Naive thymus-derived CD8-positive, alpha-beta T cell (primary cell): Measurements from ENCODE around the gene RNF213. TPM values are rescaled to one million over a fixed set of nuclear protein-coding genes. Genes with fewer than 3 reads are reported as not detected.

Experiments
- ATAC-seq, 2 donors: fragments of 150-1000 bp; cut with Tn5 transposase in 1 of 2; sonication (Bioruptor Pico), chemical (Tn5 transposase) in 1 of 2; 1 replicate in 1 of 2; 2 replicates in 1 of 2; pipeline ENCODE4 v1.10.0; 2021; ENCODE audit warnings: mild to moderate bottlenecking in 2 of 2, moderate library complexity in 2 of 2
- POLR2A ChIA-PET: fragments of 350-600 bp; sonication (Branson Sonifier 250); formaldehyde crosslinking; loops from one replicate; lab custom pipeline; 2021; ENCODE audit warnings: antibody characterized with exemption; lab: Charles Lee
- DNase-seq, 10 donors: peaks; one replicate each; pipeline versions ENCODE4 v3.0.0 to v3.0.0-alpha.2; 2020 to 2022
- H3K27ac Mint-ChIP-seq, 10 donors: one replicate each; pipeline ENCODE4 v1.8.0; 2020 to 2022; ENCODE audit warnings: mild to moderate bottlenecking in 10 of 10, mixed read lengths in 10 of 10, moderate library complexity in 4 of 10, inconsistent platforms in 1 of 10
- H3K27me3 Mint-ChIP-seq, 5 donors: one replicate each; pipeline ENCODE4 v1.8.0; 2021 to 2022; ENCODE audit warnings: mixed read lengths in 5 of 5
- H3K36me3 Mint-ChIP-seq, 3 donors: one replicate each; pipeline ENCODE4 v1.8.0; 2020 to 2022; ENCODE audit warnings: mixed read lengths in 3 of 3, mild to moderate bottlenecking in 2 of 3, inconsistent platforms in 1 of 3
- H3K4me1 Mint-ChIP-seq, 4 donors: one replicate each; pipeline ENCODE4 v1.8.0; 2021 to 2022; ENCODE audit warnings: mixed read lengths in 4 of 4
- H3K4me3 Mint-ChIP-seq, 10 donors: one replicate each; pipeline ENCODE4 v1.8.0; 2020 to 2022; ENCODE audit warnings: mild to moderate bottlenecking in 10 of 10, mixed read lengths in 10 of 10, moderate library complexity in 6 of 10, inconsistent platforms in 1 of 10
- H3K9me3 Mint-ChIP-seq, 9 donors: one replicate each; pipeline ENCODE4 v1.8.0; 2020 to 2022; ENCODE audit warnings: mixed read lengths in 9 of 9, mild to moderate bottlenecking in 3 of 9, inconsistent platforms in 1 of 9, moderate library complexity in 1 of 9
- polyA plus RNA-seq, 3 donors: library from polyadenylated mRNA; unstranded; fragments of 300-500 nt; fragmentation: Illumina TruSeq; gene quantifications; one replicate each; pipeline ENCODE4 v1.2.3, GENCODE V29; 2021
- total RNA-seq, 8 experiments: library from RNA in 2 of 8; stranded (reverse) in 2 of 8; gene quantifications; one replicate each; pipeline ENCODE4 v1.2.3 and lab custom pipeline; 2021 to 2026

The RNF213 gene
- total and polyA plus RNA-seq, 5 experiments from 2014 or later, result 27.1 to 328 (median 52.2) TPM

DNA sequence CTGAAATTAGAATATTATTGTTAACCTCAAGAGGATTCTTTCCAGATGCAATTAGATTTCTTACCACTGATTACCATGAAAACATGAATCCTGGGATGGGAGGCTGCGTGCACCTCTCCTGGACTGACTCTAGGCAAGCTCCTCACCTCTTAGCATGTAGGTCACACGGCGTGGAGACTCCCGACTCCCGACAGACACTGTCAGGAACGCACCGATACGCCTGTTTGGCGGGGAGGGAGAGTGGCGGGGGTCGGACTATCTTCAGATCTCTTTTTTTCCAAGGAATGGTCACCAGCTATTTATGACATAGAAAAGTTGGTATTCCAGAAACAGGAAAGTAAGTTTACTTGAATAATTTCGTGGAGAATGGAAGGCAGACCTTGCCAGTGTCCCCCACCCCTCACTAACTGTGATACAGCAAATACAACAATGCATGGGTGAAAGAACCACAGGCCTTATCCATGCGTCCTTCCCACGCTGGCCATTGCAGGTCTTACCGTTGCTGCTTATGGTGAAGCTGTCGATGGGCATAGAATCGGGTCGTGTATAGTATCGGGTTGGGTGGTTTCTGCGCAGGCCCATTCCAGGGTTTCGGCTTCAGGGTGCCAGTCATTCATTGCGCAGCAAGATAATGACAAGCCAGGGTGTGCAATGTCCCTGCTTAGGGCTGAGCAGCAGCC lies 91.7 kb downstream of the RNF213 start:
- no peak for ATAC-seq
- peaks cover 0 to 98% (median 36%) of the 10 kb centered on the region in 3 donors for H3K36me3 Mint-ChIP-seq
- H3K4me1 Mint-ChIP-seq, result peaks cover 0 to 13% (median 4%) of the 10 kb centered on the region in 4 donors
- peak overlapping the region in 4 of 10 donors; percentile 13 to 62 (median 34) for H3K27ac Mint-ChIP-seq
- no peak for DNase-seq
- no peak overlapping the region for H3K4me3 Mint-ChIP-seq
- H3K9me3 Mint-ChIP-seq, result no peaks in the 10 kb centered on the region
- POLR2A ChIA-PET, result no interaction called here
- no peaks in the 10 kb centered on the region for H3K27me3 Mint-ChIP-seq

DNA sequence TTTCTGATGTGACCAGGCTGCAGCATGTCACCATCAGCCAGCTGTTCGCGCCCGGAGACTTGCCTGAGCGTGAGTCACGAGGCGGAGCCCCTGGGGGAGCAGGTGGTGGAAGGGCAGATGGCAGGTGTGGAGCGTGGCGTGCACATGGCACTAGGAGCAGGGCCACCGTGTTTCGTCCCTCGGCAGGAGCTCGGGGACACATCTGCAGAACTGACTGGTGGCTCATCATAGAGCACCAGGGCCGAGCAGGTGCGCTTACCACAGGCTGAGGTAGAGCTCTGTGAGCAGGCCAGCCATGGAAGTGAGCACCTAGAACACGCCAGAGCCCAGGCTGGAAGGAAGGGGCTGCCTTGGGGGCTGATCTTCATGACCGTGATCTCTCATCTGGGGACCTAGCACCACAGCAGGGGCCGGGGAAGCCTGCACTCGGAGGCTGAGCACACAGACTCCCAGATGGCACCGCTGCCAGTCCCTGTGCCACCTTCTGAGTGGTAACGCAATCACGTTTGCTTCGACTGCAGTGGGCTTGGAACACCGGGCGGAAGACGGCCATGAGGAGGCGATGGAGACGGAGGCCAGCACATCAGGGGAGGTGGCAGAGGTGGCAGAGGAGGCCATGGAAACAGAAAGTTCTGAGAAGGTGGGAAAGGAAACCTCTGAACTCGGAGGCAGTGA lies 92.5 kb downstream of the RNF213 start:
- DNase-seq, result no peak
- POLR2A ChIA-PET, result no interaction called here
- Mint-ChIP-seq H3K9me3 (no peaks in the 10 kb centered on the region), H3K27ac (peak overlapping the region in 5 of 10 donors; percentile 24 to 90 (median 72)), H3K4me1 (peaks cover 0 to 9% (median 3%) of the 10 kb centered on the region in 4 donors), H3K36me3 (peaks cover 3 to 97% (median 34%) of the 10 kb centered on the region in 3 donors), H3K4me3 (no peak overlapping the region), H3K27me3 (no peaks in the 10 kb centered on the region)
- ATAC-seq, result no peak

DNA sequence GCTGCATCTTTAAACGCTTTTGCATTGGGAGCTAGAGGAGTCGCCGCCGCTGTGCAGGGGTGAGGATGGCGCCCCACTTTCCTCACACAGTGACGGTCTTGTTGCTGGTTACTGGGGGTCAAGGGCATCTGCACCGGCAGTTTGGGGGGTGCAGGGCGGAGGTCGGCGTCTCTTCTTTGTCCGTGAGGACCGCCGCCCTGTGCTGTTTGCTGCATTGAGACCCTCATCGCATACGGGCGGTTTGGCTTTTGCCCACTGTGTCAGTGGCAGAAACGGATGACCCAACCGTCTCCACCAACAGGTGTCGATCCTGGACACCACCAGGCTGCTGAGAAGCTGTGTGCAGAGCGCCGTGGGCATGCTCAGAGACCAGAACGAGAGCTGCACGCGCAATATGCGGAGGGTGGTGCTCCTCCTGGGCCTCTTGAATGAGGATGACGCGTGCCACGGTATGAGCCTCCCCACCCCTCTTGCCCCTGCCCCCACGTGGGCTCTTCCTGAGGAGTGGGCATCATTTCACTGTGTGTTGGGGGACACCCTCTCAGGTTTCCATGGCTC lies 93.1 kb downstream of the RNF213 start:
- Mint-ChIP-seq H3K4me1 (peaks cover 0 to 5% (median 1%) of the 10 kb centered on the region in 4 donors), H3K36me3 (peaks cover 6 to 97% (median 31%) of the 10 kb centered on the region in 3 donors), H3K27ac (peak overlapping the region in 2 of 10 donors; percentile 84 to 90), H3K4me3 (no peak overlapping the region), H3K9me3 (no peaks in the 10 kb centered on the region), H3K27me3 (no peaks in the 10 kb centered on the region)
- DNase-seq, result no peak
- no peak for ATAC-seq
- POLR2A ChIA-PET, result no interaction called here

DNA sequence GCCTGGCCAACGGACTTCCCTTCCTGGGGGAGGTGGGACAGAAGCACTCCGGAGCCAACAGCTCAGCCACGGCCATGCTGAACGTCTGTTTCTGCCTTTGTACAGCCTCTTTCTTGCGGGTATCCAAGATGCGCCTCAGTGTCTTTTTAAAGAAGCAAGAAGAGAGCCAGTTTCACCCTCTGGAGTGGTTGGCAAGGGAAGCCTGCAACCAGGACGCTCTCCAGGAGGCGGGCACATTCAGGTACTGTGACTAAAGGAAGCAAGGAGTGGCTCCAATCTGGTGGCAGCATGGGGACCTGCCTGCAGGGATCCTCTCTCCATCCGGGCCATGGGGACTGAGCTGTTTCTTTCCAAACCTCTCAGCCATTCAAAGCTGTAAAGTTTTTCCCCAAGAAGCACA lies 93.7 kb downstream of the RNF213 start:
- ATAC-seq (no peak), DNase-seq (no peak)
- peak overlapping the region in 1 of 10 donors; percentile 69 for H3K27ac Mint-ChIP-seq
- H3K4me1 Mint-ChIP-seq, result peaks cover 0 to 4% (median 1%) of the 10 kb centered on the region in 4 donors
- no peaks in the 10 kb centered on the region for H3K9me3 Mint-ChIP-seq
- H3K27me3 Mint-ChIP-seq, result no peaks in the 10 kb centered on the region
- POLR2A ChIA-PET, result no interaction called here
- no peak overlapping the region for H3K4me3 Mint-ChIP-seq
- peaks cover 6 to 97% (median 26%) of the 10 kb centered on the region in 3 donors for H3K36me3 Mint-ChIP-seq

DNA sequence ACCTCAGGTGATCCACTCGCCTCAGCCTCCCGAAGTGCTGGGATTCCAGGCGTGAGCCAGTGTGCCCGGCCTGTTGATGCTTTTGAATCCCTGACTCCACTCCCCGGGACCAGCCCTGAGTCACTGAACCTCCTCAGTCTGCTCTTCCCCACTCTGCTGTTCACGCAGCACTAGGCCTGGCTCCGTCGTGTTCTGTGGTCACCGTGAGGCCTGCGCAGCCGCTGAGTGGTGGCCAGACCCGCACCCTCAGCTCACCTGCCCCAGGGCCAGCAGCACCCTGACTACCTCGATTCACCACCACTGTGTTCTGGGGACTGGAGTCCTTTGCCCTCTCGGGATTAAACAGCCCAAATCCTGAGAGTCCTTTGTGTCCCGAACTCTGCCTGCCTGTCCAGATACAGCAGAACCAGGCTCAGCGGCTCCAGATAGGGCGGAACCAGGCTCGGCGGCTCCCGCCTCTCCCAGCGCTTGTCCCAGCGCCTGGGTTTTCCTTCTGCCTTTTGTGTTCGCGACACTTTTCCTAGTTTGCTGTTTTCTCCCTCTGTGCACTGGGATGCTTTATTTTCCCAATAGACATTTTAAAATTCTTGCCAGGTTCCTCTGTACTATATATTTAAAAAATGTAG lies 95.7 kb downstream of the RNF213 start:
- Mint-ChIP-seq H3K27ac (peak overlapping the region in 3 of 10 donors; percentile 15 to 61 (median 27)), H3K36me3 (peaks cover 6 to 97% (median 41%) of the 10 kb centered on the region in 3 donors), H3K27me3 (no peaks in the 10 kb centered on the region), H3K9me3 (no peaks in the 10 kb centered on the region), H3K4me1 (peaks cover 0 to 2% (median 0%) of the 10 kb centered on the region in 4 donors), H3K4me3 (no peak overlapping the region)
- POLR2A ChIA-PET, result no interaction called here
- peak in 1 of 2 donors; percentile 28 for ATAC-seq
- DNase-seq, result no peak

DNA sequence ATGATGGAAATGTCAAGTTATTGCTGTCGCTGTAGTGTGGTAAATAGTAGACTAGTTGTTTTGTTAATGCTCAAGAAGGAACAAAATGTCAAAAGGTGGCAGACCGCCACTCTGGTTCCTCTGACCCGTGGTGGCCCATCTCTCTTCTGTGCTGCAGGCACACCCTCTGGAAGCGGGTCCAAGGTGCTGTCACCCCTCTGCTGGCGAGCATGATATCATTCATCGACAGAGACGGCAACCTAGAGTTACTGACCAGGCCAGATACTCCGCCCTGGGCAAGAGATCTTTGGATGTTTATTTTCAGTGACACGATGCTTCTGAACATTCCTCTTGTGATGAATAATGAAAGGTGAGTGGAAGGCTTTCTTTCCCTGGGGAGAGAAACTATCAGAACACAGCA lies 97.5 kb downstream of the RNF213 start:
- POLR2A ChIA-PET, result no interaction called here
- Mint-ChIP-seq H3K27me3 (no peaks in the 10 kb centered on the region), H3K27ac (peak overlapping the region in 1 of 10 donors; percentile 21), H3K4me1 (peaks cover 0 to 2% (median under 1%) of the 10 kb centered on the region in 4 donors), H3K4me3 (no peak overlapping the region), H3K9me3 (no peaks in the 10 kb centered on the region), H3K36me3 (peaks cover 12 to 95% (median 42%) of the 10 kb centered on the region in 3 donors)
- DNase-seq (no peak), ATAC-seq (no peak)

DNA sequence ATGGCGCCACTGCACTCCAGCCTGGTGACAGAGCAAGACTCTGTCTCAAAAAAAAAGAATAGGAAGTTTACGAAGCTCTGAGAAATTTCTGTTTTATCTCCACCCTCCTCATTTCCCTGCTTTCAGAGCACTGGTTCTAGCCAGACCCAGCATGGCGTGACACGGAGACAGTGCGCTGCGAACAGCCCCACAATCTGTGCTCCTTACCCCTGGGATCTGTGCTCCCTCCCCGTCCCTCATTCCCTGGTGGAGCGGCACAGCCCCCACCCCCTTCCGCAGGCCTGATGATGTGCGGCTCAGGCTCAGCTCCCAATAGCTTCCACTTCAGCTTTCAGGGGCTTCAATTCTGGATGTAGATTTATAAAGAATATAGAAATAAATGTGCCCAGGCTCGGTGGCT lies 98.2 kb downstream of the RNF213 start:
- no peaks in the 10 kb centered on the region for H3K27me3 Mint-ChIP-seq
- DNase-seq (no peak), ATAC-seq (no peak)
- POLR2A ChIA-PET, result no interaction called here
- H3K36me3 Mint-ChIP-seq, result peaks cover 12 to 95% (median 42%) of the 10 kb centered on the region in 3 donors
- peaks cover 0 to 2% (median under 1%) of the 10 kb centered on the region in 4 donors for H3K4me1 Mint-ChIP-seq
- H3K9me3 Mint-ChIP-seq, result no peaks in the 10 kb centered on the region
- H3K27ac Mint-ChIP-seq, result no peak overlapping the region
- H3K4me3 Mint-ChIP-seq, result no peak overlapping the region

DNA sequence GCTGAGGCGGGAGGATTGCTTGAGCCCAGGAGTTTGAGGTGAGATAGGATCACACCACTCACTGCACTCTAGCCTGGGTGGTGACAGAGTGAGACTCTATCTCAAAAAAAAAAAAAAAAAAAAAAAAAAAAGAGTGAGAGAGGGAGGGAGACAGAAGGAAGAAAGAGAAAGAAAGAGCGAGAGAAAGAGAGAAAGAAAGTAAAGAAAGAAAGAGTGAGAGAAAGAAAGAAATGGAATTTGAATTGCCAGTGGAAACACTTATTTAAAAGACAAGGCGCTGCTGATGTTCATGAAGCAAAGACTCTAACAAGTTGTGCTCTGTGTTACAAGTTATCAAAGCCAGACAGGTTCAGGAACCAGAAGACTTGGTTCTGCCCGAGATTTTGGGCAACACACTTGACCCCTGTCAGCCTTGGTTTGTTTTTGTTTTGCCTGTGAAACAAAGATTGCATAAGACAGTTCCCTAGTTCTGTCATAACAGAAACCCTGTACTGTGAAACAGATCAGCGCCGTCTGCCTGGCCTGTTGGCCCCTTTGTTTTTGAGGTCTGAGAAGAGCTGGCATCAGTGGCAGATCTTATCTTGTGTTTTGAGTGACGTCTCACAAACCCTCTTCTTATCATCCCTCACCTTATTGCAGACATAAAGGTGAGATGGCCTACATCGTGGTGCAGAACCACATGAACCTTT lies 98.9 kb downstream of the RNF213 start:
- ATAC-seq (no peak), DNase-seq (no peak)
- H3K4me1 Mint-ChIP-seq, result peaks cover 0 to 2% (median under 1%) of the 10 kb centered on the region in 4 donors
- no peaks in the 10 kb centered on the region for H3K9me3 Mint-ChIP-seq
- no peak overlapping the region for H3K4me3 Mint-ChIP-seq
- POLR2A ChIA-PET, result no interaction called here
- H3K27ac Mint-ChIP-seq, result peak overlapping the region in 4 of 10 donors; percentile 12 to 53 (median 48)
- peaks cover 12 to 95% (median 42%) of the 10 kb centered on the region in 3 donors for H3K36me3 Mint-ChIP-seq
- no peaks in the 10 kb centered on the region for H3K27me3 Mint-ChIP-seq

DNA sequence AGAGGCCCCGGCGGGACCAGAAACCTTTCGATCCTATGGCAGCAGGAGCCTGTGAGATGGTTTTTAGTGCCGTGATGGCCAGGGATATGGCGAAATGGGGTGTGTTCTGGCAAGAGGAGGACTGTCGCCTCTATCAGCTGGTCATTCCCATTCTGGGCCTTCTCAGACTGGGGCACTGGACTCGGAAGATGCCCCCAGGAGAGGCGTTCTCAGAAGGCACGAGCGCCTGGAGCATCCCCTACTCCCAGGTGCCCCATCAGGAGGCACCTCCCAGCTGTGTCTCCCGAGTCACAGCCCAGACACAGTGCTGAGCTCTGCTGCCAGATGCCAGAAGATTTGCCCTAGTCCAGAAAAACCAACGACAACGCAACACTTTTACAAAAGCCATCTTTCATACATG lies 99.7 kb downstream of the RNF213 start:
- Mint-ChIP-seq H3K9me3 (no peaks in the 10 kb centered on the region), H3K27me3 (no peaks in the 10 kb centered on the region), H3K4me3 (peak overlapping the region in 1 of 10 donors; percentile 34), H3K36me3 (peaks cover 12 to 97% (median 39%) of the 10 kb centered on the region in 3 donors), H3K4me1 (peaks cover 0 to 2% (median under 1%) of the 10 kb centered on the region in 4 donors), H3K27ac (peak overlapping the region in 2 of 10 donors; percentile 25 to 81)
- DNase-seq (no peak), ATAC-seq (no peak)
- POLR2A ChIA-PET, result interaction anchor here (1.1 kb wide), 1 partner anchor 16 kb away, joined by 3 read pairs; no protein-coding TSS in a partner anchor

DNA sequence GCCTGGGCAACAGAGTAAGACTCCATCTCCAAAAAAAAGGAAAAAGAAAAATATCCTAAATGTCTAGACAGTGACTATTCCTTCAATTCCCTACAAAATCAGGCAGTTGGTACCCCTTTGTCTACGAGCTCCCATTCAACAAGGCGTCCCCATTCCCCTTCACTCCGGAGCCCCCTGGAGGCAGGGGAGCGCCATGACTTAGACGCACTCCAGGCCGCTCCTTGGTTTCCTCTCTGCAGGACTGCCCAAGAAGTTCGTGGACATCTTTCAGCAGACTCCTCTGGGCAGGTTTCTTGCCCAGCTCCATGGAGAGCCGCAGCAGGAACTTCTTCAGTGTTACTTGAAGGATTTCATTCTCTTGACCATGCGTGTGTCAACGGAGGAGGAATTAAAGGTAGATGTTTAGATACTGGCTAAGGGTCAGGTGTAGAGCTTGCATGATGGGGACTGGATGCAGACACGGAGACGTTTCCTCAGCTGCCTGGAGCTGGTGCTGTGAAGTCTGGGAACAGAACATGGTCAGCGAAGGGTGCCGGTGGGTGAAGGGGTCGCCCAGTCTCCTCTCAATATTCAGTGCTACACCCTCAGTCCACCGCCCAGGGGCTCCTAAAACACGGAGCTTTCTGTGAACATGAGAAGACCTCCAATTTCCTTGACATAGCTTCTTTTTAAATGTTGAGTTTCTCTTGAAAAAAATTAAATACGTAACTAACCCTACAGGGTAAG lies 101.0 kb downstream of the RNF213 start:
- Mint-ChIP-seq H3K9me3 (no peaks in the 10 kb centered on the region), H3K27me3 (no peaks in the 10 kb centered on the region), H3K36me3 (peaks cover 12 to 91% (median 37%) of the 10 kb centered on the region in 3 donors), H3K4me3 (peak overlapping the region in 1 of 10 donors; percentile 34), H3K4me1 (peaks cover 0 to 2% (median under 1%) of the 10 kb centered on the region in 4 donors), H3K27ac (peak overlapping the region in 2 of 10 donors; percentile 14)
- POLR2A ChIA-PET, result interaction anchor here (0.6 to 1.1 kb wide), 2 partner anchors 17 to 1071 kb away, joined by 3 to 4 read pairs; no protein-coding TSS in a partner anchor
- peak in 1 of 2 donors; percentile 44 for ATAC-seq
- peak in 2 of 10 donors; percentile 15 to 16 for DNase-seq

DNA sequence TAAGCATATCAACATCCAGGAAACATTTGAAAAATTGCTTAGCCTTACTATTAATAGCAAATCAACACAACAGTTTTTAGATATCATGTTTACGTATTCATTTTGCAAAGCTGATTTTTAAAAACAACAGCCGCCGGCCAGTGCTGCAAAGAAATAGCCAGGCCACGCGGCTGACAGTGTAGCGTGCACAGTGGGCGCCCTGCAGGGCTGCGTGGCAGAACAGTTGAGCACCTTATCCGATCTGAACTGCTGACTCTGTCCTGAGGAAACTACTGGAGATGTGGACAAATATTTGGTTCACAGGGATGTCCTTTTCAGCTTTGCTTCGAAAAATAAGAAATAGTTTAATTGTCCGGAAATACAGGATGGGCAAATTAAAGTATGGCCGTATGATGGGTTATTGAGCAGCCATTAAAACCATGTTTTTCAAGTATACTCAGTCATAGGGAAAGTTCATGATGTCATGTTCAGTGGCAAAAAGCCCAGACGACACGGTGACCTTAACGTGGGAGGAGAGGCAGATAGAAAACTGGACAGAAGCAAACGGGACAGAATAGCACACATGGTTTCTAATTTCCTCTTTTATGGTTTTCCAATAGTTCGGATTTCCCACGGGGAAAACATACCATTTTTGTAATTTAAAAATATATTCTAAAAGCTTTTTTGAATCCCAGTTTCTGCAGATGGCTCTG lies 101.9 kb downstream of the RNF213 start:
- H3K4me3 Mint-ChIP-seq, result no peak overlapping the region
- no peak overlapping the region for H3K27ac Mint-ChIP-seq
- peaks cover 0 to 2% (median 0%) of the 10 kb centered on the region in 4 donors for H3K4me1 Mint-ChIP-seq
- H3K36me3 Mint-ChIP-seq, result peaks cover 12 to 91% (median 35%) of the 10 kb centered on the region in 3 donors
- POLR2A ChIA-PET, result interaction anchor here (0.6 kb wide), 1 partner anchor 29 kb away, joined by 3 read pairs; no protein-coding TSS in a partner anchor
- DNase-seq (no peak), ATAC-seq (no peak)
- no peaks in the 10 kb centered on the region for H3K27me3 Mint-ChIP-seq
- no peaks in the 10 kb centered on the region for H3K9me3 Mint-ChIP-seq
